ENCODE results near the gene EGFL6.
A peak's percentile ranks its signal among the peaks of the same experiment; 100 is the strongest.
"Not testable (repeated sequence)": the region's sequence is repeated elsewhere in the genome, so short reads cannot be mapped to it uniquely, and the experiment has no call there.

Gene EGFL6

GRCh38 chrX:13651150-13651549 lies 81.7 kb downstream of the EGFL6 start:
- no peak overlapping the region for H3K4me3 ChIP-seq (ENCODE audit: low read depth, low read length)

- H3K4me3 ChIP-seq (ENCODE audit: low read depth, low read length): peak overlapping the region; percentile 35
Observed at GRCh38 chrX:13652287-13652793, 82.9 kb downstream of the EGFL6 start.

- H3K4me3 ChIP-seq (ENCODE audit: low read depth, low read length): peak within 1 kb of the TSS; percentile 60
Observed at GRCh38 chrX:13652850-13653693, 83.7 kb downstream of the EGFL6 start, which contains the start of gene TCEANC. TSS of gene TCEANC (plus strand) at chrX:13653141. CDS start at chrX:13662509, 9,368 bp downstream.

GRCh38 chrX:13654116-13654515 lies 84.7 kb downstream of the EGFL6 start:
- H3K4me3 ChIP-seq (ENCODE audit: low read depth, low read length): peak overlapping the region; percentile 60

- no peak overlapping the region for H3K4me3 ChIP-seq (ENCODE audit: low read depth, low read length)
Observed at GRCh38 chrX:13655674-13656073, 86.3 kb downstream of the EGFL6 start.

GRCh38 chrX:13658602-13659001 lies 89.2 kb downstream of the EGFL6 start:
- no peak overlapping the region for H3K4me3 ChIP-seq (ENCODE audit: low read depth, low read length)

- no peak overlapping the region for H3K4me3 ChIP-seq (ENCODE audit: low read depth, low read length)
Observed at GRCh38 chrX:13659063-13659462, 89.7 kb downstream of the EGFL6 start.

GRCh38 chrX:13661735-13662288 lies 92.4 kb downstream of the EGFL6 start:
- H3K4me3 ChIP-seq (ENCODE audit: low read depth, low read length): no peak overlapping the region

GRCh38 chrX:13662355-13662791 lies 93.0 kb downstream of the EGFL6 start:
- no peak overlapping the region for H3K4me3 ChIP-seq (ENCODE audit: low read depth, low read length)

GRCh38 chrX:13664020-13664419 lies 94.6 kb downstream of the EGFL6 start:
- no peak overlapping the region for H3K4me3 ChIP-seq (ENCODE audit: low read depth, low read length)

- H3K4me3 ChIP-seq (ENCODE audit: low read depth, low read length): no peak overlapping the region
Observed at GRCh38 chrX:13666836-13667235, 97.4 kb downstream of the EGFL6 start.

- no peak overlapping the region for H3K4me3 ChIP-seq (ENCODE audit: low read depth, low read length)
Observed at GRCh38 chrX:13667919-13668318, 98.5 kb downstream of the EGFL6 start.

- H3K4me3 ChIP-seq (ENCODE audit: low read depth, low read length): no peak overlapping the region
Observed at GRCh38 chrX:13669246-13669737, 99.9 kb downstream of the EGFL6 start.

- H3K4me3 ChIP-seq (ENCODE audit: low read depth, low read length): not testable (repeated sequence)
Observed at GRCh38 chrX:13669755-13670154, 100.4 kb downstream of the EGFL6 start.

GRCh38 chrX:13670197-13670596 lies 100.8 kb downstream of the EGFL6 start:
- H3K4me3 ChIP-seq (ENCODE audit: low read depth, low read length): no peak overlapping the region

GRCh38 chrX:13673016-13673415 lies 103.6 kb downstream of the EGFL6 start:
- H3K4me3 ChIP-seq (ENCODE audit: low read depth, low read length): no peak overlapping the region

GRCh38 chrX:13676885-13677284 lies 107.5 kb downstream of the EGFL6 start:
- no peak overlapping the region for H3K4me3 ChIP-seq (ENCODE audit: low read depth, low read length)

GRCh38 chrX:13679700-13680099 lies 110.3 kb downstream of the EGFL6 start:
- H3K4me3 ChIP-seq (ENCODE audit: low read depth, low read length): not testable (repeated sequence)

- no peak overlapping the region for H3K4me3 ChIP-seq (ENCODE audit: low read depth, low read length)
Observed at GRCh38 chrX:13681595-13681994, 112.2 kb downstream of the EGFL6 start.
